Activated CD8-positive, alpha-beta memory T cell treated with anti-CD3 and anti-CD28 coated beads for 4 hours (primary cell): ENCODE measurements around the gene RGS9.
"Not testable (repeated sequence)": the region's sequence is repeated elsewhere in the genome, so short reads cannot be mapped to it uniquely, and the experiment has no call there.

Experiments
- DNase-seq, 2 donors: peaks; one replicate each; pipeline ENCODE4 v3.0.0-alpha.2; 2020; ENCODE audit warnings: low read depth in 2 of 2

The RGS9 gene

DNA sequence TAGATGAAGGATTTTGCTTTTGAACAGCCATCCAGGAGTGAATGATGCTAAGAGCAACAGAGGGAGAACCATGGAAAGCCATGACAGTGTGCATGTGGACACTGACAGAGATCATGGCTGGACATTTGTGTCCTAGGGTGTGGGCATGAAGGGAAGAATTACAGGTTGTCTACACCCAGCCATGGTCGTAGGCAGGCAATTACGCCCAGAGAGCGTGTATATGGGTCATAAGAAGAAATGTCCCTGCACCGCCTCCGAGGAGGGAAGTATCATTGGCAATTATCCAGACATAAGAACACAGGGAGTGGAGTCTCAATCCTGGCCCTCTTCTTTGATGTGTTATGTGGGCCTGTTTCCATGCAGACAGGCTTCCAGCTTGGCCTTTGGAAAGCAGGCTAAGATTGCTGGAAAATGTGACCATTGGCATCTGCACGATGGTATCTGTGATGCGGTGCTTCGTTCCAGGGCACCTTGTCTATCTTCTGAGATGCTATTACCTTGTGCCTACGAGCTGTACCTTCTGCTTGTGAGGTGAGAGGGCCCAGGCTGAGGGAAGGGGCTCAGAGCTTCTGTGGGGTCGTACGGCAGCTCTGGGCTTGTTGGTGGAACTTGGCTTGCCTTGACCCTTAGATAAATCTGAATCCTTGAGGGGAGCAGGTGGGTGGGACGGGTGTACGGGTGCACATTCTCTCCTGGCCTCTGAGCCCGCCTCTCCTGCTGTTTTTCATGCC lies 19.8 kb downstream of the RGS9 start:
- DNase-seq = no peak

DNA sequence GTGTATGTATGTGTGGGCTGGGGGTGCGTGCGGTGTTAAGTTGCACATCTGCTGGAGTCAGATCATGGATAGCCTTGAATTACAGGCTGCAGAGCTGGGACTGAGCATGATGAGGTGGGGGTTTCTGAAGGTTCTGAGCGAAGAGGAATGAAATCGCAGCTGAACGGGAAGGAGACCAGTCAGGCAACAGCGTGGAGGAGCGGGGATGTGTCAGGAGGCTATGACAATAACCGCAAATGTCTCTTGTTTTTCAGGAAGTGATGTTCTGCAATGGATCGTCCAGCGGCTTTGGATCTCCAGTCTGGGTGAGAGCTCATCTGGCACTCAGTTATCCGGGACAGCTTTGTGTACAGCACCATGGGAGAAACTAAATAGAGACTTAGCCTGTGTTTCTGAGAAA lies 20.9 kb downstream of the RGS9 start:
- no peak for DNase-seq

DNA sequence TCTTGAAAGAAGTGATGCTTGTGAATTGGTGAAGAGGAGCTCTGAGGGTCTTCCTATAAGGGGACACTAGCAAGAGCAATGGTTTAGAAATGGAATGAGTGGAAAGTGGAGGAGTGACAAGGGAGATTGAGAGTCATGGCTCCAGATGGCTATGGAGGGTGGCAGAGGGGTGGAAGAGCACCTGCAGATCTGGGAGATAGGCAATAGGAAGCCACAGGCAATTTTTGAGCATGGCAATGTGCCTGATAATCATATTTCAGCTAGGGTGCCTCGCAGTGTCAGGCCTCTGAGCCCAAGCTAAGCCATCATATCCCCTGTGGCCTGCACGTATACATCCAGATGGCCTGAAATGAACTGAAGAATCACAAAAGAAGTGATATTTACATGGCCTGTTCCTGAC lies 21.5 kb downstream of the RGS9 start:
- no peak for DNase-seq

DNA sequence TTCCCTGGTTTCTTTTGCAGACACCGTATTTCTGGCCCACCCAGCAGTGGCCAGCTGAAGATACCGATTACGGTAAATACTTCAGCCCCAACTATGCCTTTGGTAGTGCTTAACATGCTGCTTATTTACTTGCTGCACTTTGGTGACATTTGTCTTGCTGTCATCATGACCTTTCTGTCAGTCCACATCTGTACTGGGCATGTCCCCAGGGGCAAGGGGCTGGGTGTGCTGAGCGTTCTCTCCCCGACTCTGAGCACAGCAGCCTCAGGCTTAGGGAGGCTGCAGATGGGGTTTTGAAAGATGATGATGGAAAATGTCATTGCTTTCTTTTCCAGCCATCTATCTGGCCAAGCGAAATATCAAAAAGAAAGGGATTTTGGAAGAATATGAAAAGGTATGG lies 23.3 kb downstream of the RGS9 start:
- DNase-seq = no peak

DNA sequence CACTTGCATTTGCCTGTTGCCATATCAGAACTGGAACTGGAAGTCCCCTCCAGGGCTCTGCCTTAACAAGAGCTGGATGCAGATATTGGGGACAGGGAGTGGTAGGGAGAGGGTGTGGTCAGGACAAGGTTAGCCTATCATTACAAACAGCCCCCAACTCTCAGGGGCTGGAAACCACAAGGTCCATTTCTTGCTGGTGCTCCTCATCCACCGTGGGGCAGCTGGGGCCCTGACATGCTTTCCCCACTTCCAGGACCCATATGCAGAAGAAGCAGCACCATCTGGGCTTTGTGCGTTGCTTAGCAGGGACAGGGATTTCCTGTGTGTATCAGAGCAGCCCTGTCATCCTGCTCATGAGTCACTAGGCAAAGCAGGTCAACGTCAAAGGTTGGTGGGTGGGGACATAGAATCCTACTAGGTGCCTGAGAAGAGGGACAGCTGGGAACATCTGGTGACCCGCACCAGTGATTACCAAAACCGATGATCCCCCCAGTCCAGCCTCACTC lies 26.9 kb downstream of the RGS9 start:
- DNase-seq = peak; percentile 13 to 39

DNA sequence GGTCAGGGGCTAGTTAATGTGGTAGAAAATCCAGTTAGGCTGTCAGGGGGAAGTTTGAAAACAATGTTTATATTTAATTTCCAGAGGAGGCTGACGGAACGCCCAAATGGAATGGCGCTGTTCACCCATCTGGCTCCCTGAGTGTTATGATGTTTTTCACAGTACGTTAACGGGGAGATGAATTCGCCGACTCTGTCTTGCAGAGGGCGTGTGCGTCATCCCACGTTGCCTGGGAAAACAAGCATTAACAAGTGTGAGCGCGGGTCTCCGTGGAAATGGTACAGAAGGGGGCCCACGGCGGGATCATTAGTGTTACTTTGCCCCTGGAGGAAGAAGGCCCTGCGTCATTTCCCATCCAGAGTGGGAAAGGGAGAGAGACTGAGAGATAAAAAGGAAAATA lies 29.6 kb downstream of the RGS9 start:
- no peak for DNase-seq

DNA sequence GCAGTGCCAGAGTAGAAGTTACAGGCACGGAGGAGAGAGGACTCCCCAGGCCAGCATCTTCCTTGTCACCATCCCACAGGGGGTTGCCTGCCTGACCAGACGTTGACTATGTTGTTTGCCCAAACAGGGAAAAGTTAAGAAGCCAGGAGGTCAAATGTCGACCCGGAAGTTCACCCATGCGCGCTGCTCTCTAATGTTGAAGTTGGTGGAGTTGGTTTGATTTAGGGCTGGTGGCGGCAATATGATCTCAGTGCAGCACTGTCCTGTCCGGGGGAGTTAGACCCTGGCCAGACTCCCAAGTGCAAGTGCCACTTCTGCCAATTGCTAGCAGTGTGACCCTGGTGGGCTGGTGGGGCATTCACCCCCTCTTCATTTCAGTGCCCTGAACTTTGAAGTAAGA lies 30.4 kb downstream of the RGS9 start:
- DNase-seq = no peak

DNA sequence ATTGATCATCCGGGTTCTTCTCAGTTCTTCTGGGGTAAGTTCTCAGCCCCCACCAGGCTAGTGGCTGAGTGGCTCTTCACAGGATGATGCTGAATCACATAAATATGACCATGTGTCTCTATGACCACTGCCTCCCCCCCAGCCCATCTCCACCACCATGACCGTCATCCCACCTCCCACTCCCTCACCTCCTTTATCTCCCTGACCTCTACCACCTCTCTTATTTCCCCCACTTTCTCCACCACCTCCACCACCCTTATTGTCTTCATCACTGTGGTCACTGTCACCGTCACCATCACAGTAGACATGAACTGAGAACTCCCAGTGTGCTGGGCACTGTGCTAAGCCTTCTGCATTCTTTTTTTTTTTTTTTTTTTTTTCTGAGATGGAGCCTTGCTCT lies 32.5 kb downstream of the RGS9 start:
- no peak for DNase-seq

DNA sequence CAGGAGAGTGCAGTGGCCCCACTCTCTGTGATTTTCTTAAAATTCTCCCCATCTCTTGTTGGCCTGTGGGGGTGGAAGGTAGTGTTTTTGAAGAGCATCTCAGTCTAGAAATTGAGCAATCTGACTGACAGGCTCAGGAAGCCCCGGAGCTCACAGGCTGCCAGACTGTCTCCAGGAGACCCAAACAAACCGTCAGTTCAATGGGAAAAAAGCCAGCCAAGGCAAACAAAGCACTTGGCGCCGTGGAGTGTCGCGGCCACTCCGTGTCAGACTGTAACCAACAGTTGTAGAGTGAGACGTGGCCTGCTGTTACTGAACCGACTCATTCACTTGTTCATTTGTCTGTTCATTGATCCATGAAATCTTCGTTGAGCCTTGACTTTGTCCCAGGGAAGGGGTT lies 33.7 kb downstream of the RGS9 start:
- no peak for DNase-seq

DNA sequence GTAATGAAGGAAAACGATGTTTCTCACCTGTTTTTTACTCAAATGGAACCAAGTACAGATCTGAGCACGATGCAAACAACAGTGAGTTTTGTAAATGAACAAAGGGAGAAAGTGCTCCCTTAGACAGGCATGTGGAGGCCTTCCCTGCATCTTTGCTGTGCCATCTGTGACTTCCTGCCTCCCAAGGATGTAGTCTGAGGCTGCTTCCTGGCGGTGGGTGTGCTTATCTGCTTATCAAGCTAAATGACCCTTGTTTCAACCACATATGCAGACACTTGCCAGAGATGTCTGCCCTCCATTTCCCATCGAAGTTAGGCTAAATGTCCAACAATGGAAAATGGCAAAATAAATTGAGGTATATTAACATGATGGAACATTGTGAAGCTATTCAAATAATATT lies 34.6 kb downstream of the RGS9 start:
- DNase-seq = no peak

DNA sequence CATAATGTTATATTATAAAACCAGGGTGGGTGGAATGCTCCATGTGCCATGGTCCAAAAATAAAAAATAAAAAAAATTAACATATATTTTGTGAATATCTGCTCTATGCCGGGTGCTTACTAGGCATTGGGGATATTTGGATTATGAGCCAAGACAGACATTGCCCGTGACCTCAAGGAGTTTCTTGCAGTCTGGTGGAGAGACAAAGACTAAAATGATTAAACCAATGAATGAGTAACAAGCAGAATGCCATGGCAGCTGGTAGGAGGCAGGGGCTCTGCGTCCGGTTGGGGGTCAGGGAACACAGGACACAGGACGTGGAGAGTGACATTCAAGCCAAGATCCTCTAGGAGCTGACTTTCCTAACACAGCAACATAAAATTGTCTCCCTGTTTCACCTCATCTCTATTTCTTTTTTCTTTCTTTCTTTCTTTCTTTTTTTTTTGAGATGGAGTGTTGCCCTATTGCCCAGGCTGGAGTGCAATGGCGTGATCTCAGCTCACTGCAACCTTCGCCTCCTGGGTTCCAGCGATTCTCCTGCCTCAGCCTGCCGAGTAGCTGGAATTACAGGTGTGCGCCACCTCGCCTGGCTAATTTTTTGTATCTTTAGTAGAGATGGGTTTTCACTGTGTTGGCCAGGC lies 35.4 kb downstream of the RGS9 start:
- DNase-seq = no peak

DNA sequence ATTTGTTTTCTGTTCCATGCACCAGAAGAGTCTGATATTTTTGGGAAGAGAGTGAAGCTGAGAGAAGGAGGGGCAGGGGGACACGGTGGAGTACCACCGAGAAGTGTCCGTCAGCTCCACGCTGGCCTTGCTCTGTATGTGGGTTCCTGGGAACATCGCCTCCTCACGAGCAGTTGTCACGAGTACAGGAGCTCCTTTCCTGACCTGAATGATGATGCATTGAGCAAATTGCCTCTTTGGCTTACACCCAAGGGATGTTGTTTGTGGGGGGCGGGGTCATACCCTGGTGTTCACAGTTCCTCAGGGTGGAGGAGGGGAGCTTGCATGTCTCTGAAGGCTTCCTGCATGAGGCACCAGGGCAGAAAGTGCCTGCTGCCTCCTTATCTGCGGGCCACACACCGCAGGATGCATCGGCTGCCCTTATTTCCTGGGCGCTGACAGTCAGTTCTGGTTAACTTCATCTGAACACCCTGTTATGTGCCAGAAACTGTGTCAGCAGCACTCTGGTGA lies 36.2 kb downstream of the RGS9 start:
- DNase-seq = peak; percentile 20 to 60

DNA sequence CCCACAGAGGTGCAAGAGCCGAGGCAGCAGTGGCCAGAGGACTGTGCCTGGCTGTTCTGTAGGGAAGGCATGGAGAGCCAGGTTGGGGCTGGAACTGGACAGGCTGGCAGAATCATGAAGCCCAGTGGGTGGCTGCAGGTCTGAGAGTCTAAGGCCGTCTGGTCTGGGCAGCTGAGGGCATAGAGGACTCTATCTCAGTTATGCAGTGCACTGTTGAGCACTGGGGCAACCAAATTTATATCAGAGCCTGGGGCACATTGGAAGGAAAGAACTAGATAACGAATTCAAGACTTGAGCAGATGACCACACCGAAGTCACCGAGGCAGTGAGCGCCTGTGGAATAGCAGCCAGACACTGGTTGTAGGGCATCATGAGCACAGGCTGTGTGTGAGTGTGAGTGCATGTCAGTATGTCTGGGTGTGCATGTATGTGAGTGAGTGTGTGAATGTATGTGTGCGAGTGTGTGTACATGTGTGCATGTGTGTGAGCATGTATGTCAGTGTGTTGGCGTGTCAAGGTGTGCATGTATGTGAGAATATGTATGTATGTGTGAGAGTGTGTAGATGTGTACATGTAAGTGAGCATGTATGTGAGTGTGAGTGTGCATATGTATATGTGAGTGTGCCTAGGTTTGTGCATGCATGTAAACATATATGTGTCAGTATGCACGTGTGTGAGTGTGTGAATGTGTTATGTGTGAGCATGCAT lies 37.0 kb downstream of the RGS9 start:
- DNase-seq = no peak

DNA sequence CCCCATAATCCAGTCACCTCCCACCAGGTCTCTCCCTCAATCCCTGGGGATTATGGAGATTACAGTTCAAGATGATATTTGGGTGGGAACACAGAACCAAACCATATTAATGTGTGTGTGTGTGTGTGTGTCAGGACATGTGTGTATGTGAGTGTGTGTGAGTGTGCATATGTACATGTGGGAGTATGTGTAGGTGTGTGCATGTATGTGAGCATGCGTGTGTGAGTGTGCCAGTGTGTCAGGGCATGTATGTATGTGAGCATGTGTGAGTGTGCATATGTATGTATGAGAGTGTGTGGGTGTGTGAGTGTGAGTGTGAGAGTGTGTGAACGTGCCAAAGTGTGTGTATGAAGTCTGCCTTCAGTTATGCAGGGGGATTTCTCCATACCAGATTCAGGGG lies 37.8 kb downstream of the RGS9 start:
- no peak for DNase-seq

DNA sequence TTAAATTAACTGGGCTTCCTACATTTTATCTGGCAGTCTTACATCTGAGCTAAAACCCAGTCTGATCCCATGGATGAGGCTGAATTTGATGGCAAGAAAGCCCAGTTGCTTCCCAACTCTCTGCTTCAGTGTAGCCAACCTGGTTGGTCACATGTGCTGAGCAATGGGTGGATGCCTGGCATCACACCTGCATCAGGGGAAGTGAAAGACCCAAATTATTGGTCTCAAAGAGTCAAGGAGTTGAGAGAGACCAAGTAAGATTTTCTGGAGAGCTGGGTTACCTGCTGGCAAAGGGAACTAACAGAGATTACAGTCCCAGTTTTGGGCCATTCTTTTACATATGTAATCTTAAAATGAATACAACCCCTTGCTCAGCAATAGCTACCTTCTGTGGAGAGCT lies 38.8 kb downstream of the RGS9 start:
- no peak for DNase-seq

DNA sequence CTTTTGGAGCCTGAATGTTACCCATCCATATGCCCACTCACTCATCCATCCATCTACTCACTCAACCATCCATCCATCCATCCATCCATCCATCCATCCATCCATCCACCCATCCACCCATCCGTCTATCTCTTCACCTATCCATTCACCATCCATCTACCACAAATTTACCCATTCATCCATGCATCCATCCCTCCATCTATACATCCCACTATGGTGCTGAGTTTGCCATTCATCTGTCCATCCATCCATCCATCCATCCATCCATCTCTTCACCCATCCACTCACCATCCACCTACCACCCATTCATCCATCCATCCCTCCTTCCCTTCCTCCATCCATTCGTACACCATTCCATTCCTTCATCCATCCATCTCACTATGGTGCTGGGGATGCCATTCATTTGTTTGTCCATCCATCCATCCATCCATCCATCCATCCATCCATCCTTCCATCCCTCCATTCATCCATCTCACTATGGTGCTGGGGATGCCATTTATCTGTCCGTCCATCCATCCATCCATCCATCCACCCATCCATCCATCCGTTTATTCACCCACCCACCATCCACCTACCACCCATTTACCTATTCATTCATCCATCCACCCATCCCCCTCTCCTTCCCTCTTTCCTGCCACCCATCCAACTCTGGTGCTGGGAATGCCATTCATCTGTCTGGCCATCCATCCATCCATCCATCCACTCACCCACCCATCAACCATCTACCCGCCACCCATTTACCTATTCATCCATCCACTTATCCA lies 39.7 kb downstream of the RGS9 start:
- no peak for DNase-seq

DNA sequence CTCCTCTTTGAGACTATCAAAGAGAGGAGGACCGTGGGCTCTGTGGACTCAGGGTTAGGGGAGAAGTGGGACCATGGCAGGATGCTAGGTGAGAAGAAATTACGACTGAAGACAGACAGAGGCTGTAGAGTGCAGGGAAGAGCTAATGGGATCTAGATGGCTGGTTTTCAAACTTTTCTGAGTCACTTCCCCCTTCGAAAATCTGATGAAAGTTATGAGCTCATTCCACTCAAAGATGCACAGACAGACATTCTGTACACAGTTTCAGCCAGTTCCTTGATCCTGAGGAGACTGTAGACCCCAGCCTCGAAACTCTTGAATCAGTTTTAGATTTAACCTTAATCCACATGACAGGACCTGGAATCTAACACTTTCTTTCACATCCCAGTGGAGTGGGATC lies 40.7 kb downstream of the RGS9 start:
- no peak for DNase-seq

DNA sequence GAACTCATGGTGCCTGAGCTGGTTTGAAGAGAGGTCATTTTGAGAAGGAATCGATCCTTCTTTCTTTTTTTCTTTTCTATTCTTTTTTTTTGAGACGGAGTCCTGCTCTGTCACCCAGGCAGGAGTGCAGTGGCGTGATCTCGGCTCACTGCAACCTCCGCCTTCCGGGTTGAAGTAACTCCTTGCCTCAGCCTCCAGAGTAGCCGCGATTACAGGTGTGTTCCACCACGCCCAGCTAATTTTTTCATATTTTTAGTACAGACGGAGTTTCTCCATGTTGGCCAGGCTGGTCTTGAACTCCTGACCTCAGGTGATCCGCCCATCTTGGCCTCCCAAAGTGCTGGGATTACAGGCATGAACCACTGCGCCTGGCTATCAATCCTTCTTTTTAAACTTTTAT lies 43.1 kb downstream of the RGS9 start:
- not testable (repeated sequence) for DNase-seq

DNA sequence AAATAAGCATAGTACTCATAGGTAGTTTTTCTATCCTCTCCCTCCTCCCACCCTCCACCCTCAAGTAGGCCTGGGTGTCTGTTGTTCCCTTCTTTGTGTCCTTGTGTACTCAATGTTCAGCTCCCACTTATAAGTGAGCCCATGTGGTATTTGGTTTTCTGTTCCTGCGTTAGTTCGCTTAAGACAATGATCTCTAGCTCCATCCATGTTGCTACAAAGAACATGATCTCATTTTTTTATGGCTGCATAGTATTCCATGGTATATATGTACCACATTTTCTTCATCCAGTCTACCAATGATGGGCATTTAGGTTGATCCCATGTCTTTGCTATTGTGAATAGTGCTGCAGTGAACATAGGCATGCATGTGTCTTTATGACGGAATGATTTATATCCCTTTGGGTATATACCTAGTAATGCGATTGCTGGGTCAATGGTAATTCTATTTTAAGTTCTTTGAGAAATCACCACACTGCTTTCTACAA lies 43.6 kb downstream of the RGS9 start:
- DNase-seq = not testable (repeated sequence)

DNA sequence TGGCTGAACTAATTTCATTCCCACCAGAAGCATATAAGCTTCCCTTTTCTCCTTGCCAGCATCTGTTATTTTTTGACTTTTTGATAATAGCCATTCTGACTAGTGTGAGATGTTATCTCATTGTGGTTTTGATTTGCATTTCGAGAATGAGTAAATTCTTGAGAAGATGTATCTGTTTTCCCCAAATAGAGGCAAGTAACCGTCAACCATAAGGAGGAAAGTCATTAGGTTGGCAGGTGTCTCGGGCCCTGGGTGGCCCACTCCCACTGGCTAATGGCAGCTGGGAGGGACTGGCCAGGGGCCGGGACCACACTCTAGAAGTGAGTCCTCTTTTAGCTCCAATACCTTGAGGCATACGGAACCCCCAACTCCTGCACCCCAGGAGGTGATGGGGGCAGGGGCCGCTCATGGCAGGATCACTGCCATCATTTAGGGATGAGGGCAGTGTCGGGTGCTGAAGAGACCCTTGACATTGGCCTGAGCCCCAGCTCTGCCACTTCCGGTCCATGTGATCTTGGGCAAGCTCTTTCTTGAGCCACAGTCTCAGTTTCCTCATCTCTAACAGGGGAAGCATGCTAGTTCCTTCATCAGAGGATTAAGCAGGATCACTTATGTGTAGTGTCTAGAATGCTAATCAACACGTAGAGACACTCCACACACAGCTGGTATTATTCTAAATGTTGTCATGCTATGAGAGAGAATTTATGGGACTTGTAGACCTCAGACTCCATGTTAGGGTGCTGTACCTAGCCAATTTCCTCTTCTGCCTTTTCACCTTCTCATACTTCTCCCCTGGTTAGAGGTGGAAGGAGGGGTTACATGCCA lies 44.3 kb downstream of the RGS9 start:
- no peak for DNase-seq

DNA sequence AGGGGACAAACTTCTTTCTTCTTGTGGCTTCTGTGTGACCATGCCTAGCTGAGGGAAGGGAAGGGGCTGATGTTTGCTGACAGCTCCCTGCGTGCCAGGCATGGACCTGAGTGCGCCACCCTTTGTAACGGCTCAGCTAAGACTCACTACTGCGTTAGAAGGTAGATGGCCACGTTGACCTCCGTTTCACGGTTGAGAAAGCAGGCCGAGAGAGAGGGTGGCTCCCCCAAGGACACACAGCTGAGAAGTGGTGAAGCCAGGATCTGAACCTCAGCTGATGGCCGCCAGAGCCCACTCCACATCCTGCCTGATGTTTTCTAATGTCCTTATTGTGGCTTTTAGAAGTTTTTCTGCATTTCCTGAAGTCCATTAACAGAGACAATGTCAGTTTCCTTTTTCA lies 45.1 kb downstream of the RGS9 start:
- no peak for DNase-seq
